NCI-H510A (cell line): Measurements from ENCODE around the gene LGALS9B.
"Not testable (repeated sequence)": the region's sequence is repeated elsewhere in the genome, so short reads cannot be mapped to it uniquely, and the experiment has no call there.

Experiments
- DNase-seq: peaks from one replicate; lab custom pipeline; 2025; lab: John Stamatoyannopoulos, UW

LGALS9B gene

GRCh38 chr17:20466999-20467398 is 340 bp downstream of the LGALS9B start:
- not testable (repeated sequence) for DNase-seq

- not testable (repeated sequence) for DNase-seq
These were observed 786 bp downstream of the LGALS9B start for GRCh38 chr17:20466553-20466952.

- not testable (repeated sequence) for DNase-seq
These were observed 1.8 kb downstream of the LGALS9B start for GRCh38 chr17:20465535-20465934.

- DNase-seq, result not testable (repeated sequence)
These were observed 2.4 kb downstream of the LGALS9B start for GRCh38 chr17:20464854-20465414.

- not testable (repeated sequence) for DNase-seq
These were observed 5.2 kb downstream of the LGALS9B start for GRCh38 chr17:20462158-20462557.

GRCh38 chr17:20457848-20458381 is 9.4 kb downstream of the LGALS9B start:
- not testable (repeated sequence) for DNase-seq

GRCh38 chr17:20455106-20455505 is 12.2 kb downstream of the LGALS9B start:
- not testable (repeated sequence) for DNase-seq

GRCh38 chr17:20453820-20454434 is 13.4 kb downstream of the LGALS9B start:
- DNase-seq, result not testable (repeated sequence)

GRCh38 chr17:20450852-20451251 is 16.5 kb downstream of the LGALS9B start:
- not testable (repeated sequence) for DNase-seq

- not testable (repeated sequence) for DNase-seq
These were observed 19.6 kb downstream of the LGALS9B start for GRCh38 chr17:20447534-20448321.

- DNase-seq, result not testable (repeated sequence)
These were observed 20.4 kb downstream of the LGALS9B start for GRCh38 chr17:20446895-20447294.

- not testable (repeated sequence) for DNase-seq
These were observed 22.6 kb downstream of the LGALS9B start for GRCh38 chr17:20444581-20445236.

- not testable (repeated sequence) for DNase-seq
These were observed 23.2 kb downstream of the LGALS9B start for GRCh38 chr17:20444173-20444572.

- DNase-seq, result not testable (repeated sequence)
These were observed 23.7 kb downstream of the LGALS9B start for GRCh38 chr17:20443632-20444031.

- DNase-seq, result not testable (repeated sequence)
These were observed 26.7 kb downstream of the LGALS9B start for GRCh38 chr17:20440665-20441064.

GRCh38 chr17:20435166-20435565 is 32.2 kb downstream of the LGALS9B start:
- not testable (repeated sequence) for DNase-seq

GRCh38 chr17:20433382-20433781 is 34.0 kb downstream of the LGALS9B start:
- not testable (repeated sequence) for DNase-seq

- not testable (repeated sequence) for DNase-seq
These were observed 40.1 kb downstream of the LGALS9B start for GRCh38 chr17:20427264-20427663.

GRCh38 chr17:20422826-20423225 is 44.5 kb downstream of the LGALS9B start:
- DNase-seq, result not testable (repeated sequence)

GRCh38 chr17:20418838-20419237 is 48.5 kb downstream of the LGALS9B start:
- DNase-seq, result not testable (repeated sequence)

- not testable (repeated sequence) for DNase-seq
These were observed 49.8 kb downstream of the LGALS9B start for GRCh38 chr17:20417492-20418080.
